ENCODE data around the gene TGFBR1.

The TGFBR1 gene

DNA sequence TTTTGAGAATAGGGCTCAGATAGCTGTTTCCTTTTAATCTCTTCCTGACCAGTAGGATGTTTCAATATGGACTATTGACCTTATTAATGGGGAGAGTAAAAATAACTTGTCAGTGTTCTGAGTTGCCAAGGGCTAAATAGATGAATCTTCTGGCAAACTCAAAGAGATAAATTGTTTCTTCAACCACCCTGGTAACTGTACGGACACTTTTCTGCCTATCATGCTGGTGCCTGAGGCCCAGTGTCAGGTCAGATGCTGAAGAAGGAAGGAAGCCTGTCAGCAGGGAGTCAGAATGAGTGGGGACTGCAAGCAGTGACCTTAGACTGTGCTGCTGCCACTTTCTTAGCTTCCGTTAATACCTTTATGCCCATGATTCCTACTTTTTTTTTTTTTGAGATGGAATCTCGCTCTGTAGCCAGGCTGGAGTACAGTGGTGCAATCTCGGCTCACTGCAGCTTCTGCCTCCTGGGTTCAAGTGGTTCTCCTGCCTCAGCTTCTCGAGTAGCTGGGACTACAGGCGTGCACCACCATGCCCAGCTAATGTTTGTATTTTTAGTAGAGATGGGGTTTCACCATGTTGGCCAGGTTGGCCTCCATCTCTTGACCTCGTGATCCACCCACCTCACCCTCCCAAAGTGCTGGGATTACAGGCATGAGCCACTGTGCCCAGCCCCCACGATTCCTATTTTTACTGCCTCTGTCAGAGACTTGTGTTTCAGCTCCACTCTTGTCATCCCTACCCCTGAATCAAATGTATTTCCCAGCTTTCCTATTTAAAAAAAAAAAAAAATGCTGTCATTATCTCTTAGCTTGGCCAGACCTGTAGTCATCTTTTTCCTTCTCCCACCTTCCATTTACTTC, 33.7 kb downstream of the TGFBR1 start:
- DNase-seq, result no peak

DNA sequence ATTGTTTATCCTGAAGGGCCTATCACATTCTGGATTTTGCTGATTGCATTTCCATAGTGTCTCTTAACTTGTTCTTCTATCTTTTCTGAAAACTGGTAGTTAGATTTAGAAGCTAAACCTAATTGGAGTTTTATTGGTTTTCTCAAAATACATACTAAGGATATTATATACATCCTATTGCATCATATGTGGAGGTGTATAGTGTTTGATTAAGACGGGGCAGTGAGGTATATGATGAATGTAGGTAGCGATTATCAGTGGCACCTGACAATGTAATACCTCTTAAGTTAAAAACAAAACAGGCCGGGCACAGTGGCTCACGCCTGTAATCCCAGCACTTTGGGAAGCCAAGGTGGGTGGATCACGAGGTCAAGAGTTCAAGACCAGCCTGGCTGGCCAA, 35.0 kb downstream of the TGFBR1 start:
- DNase-seq, result no peak

DNA sequence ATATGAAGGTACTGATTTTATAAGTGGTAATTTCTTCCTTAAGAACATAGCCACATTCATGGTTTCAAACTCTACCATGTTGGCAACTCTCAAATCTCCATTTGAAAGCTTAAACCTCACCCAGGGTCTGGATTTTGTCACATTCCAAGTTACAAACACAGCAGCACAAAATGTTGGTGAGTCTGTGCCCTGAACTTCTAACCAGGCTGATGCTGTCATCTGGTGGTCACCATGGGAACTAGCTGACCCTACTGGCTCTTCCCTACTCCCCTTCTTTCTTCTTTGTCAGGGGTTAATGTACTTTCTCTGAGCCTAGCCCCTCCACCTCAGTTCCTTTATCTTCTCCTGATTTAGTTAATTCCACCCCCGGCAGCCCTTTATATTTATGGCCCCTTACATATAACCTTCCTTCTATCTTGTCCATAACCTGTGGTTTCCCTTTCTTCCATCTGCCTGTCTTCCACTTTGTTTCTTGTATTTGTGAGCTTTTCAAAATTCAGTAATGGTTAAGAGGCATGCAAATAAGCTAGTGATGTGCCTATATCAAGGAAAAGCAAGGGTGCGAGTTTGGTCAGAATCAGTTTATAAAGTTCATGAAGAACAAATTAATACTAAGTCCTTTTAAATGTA, 35.9 kb downstream of the TGFBR1 start:
- DNase-seq, result peak; percentile 64

DNA sequence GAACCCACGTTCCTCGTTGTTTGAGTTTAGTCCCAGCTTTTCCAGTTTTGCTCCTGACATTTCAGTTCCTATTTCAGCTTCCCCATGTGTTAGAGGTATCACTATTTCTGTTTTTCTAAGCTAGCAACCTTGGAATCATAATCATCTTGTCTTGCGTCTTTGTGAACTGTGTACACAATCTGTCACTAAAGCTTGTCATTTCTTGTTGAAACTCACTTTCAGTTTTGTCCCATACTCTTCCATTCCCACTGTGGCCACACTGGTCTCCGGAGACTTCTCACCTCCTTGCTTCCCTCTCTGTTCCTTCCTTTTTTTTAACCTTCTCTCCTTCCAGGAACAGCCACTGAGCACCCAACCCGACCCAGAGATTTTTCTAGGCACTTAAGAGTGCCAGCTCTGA, 36.9 kb downstream of the TGFBR1 start:
- no peak for DNase-seq

DNA sequence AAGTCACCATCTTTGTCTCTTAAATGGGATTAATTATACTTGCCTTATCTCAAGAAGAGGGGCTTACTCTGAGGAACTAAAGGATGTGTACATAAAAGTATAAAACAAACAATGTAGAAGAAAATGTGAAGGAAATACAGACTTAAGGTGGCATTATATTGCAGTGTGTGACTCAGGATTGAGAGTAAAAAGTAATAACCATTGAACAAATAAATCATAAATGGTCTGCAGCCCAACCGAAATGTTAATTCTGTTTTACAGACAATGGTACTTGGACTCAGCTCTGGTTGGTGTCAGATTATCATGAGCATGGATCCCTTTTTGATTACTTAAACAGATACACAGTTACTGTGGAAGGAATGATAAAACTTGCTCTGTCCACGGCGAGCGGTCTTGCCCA, 37.4 kb downstream of the TGFBR1 start:
- no peak for DNase-seq

DNA sequence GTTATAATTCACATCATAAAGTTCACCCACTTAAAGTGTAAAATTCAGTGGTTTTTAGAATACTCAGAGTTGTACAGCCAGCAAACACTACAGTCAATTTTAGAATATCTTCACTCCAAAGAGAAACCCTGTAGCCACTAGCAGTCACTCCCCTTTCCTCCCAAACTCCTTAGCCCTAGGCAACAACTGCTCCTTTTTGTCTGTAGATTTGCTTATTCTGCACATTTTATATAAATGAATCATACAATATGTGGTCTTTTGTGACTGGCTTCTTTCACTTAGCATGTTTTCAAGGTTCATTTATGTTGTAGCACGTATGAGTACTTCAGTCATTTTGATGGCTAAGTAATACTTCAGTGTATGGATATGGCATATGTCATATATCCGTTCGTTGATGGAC, 38.7 kb downstream of the TGFBR1 start:
- DNase-seq, result no peak

DNA sequence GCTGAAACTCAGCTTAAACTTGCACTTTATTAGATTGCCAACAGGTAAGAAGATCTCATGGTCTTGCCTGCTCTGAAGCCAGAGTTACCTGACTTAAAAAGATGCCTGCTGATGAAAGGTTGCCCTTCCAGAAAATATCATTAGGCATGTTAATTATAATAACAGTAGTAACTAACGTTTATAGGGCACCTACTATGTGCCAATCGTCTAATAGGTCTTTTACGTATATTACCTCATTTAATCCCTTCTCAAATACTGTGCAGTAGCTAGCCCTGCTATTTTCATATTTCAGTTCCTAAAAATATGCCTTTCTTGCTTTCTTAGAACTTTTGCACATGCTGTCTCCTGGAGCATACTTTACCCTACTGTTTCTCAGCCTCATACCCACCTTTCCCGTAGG, 40.1 kb downstream of the TGFBR1 start:
- DNase-seq, result no peak

DNA sequence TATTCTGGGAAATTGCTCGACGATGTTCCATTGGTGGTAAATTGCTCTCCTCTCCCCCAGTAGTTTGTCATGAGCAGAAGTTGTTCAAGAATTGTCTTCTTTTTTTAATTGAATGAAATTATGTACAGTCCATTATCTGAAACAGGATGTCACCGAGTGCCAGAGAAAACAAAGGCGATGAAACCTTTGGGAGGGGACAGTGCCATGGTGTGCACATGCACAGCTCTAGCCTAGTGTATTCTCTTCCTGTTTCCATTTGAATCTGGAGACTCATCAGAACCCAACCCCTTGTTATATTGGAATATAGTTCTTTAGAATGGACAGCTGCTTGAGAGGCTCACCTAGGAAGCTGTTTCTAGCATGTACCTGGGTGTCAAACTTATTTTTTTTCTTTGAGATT, 41.7 kb downstream of the TGFBR1 start:
- DNase-seq, result no peak

DNA sequence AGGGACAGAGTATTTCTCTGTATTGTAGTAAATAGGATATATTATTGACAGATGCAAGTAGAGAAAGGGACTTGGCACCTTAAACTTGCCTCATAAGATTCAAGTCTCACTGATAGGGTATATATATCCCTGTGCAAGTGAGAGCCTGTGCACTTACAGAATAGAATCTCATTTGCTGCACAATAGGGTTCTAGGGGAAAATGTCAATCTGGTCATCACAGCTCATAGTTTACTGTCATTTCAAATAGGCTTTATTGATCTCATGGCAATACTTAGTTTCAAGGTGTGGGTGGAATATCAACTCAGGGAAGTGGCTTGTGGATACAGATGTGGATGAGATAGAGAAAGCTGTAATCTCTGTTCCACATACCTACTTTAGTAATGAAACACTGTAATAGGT, 42.3 kb downstream of the TGFBR1 start:
- no peak for DNase-seq

DNA sequence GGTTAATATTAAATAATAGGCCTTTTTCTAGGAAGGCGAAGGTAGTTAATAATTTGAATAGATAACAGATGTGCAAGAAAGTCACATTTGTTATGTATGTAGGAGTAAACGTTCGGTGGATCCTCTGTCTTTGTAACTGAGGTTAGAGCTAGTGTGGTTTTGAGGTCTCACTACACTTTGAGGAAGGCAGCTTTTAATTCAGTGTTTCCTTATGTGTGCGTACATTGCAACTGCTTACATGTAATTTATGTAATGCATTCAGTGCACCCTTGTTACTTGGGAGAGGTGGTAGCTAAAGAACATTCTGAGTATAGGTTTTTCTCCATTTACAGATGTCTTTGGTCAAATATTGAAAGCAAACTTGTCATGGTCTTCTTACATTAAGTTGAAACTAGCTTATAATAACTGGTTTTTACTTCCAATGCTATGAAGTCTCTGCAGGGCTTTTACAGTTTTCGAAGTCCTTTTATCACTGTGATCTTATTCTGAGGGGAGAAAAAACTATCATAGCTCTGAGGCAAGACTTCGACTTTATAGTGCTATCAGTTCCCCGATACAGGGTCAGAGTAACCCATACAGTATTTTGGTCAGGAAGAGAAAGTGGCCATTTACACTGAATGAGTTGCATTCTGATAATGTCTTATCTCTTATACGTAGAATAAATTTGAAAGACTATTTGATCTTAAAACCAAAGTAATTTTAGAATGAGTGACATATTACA, 45.7 kb downstream of the TGFBR1 start:
- DNase-seq, result peak; percentile 24

DNA sequence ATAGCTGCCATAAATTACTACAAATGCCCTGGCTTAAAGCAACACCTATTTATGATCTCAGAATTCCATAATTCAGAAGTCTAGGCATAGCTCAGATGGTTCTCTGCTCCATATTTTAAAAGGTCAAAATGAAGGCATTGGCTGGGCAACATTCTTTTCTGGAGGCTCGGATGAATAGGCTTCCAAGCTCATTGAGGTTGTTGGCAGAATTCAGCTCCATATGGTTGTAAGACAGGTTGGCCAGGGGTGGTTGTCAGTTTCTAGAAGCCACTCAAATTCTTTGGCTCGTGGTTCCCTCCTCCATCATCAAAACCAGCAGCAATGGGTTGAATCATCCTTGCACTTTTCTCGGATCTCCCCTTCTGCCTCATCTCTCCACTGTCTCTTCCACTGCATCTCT, 49.4 kb downstream of the TGFBR1 start:
- DNase-seq, result no peak

DNA sequence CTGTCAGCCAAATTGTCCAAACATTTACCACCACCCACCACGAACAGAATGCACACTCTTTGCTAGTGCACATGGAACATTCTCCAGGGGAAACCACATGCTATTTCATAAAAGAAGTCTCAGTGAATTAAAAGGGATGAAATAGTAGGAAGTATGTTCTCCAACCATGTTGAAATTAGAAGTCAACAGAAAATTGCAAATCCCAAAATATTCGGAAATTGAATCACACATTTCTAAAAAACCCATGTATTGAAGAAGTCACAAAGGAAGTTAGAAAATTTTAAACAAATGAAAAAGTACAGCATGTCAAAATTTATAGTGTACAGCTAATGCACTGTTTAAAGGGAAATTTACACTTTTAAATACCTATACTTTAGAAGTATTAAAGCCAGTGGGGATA, 50.8 kb downstream of the TGFBR1 start:
- no peak for DNase-seq

DNA sequence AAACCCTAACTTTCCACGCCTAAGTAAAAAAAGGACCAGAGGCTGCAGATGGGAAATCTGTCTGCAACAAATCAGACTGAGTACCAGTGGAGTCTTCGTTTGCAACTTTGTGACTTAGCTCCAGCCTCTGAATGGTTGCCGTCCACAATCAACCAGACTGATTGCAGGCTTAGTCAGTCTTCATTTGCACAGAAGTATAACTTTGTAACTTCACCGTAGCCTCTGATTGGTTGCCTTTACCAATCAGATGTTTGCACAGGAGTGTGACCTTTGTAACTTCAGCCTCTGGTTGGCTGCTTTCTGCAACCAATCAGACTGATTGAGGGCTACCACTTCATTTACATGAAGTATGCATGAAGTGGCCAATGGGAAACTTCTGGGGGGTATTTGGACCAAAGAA, 53.7 kb downstream of the TGFBR1 start:
- no peak for DNase-seq

DNA sequence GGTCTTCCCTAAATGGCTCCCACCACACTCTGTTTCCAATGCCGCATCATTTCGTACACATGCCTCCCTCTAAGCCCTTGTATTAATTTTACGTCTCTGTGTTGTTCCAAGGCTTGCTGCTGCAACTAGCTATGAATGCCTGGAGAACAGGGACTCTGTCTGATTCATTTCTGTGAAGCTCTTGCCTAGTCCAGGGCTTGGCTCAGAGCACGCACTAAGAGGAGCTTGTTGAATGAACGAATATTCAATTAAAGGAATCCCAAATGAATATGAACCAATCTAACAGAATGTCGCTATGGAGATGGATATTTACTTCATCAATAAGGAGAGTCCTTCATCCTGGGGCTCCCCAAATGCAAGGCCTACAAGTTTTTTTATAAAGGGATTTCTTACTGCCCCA, 55.3 kb downstream of the TGFBR1 start:
- DNase-seq, result no peak

DNA sequence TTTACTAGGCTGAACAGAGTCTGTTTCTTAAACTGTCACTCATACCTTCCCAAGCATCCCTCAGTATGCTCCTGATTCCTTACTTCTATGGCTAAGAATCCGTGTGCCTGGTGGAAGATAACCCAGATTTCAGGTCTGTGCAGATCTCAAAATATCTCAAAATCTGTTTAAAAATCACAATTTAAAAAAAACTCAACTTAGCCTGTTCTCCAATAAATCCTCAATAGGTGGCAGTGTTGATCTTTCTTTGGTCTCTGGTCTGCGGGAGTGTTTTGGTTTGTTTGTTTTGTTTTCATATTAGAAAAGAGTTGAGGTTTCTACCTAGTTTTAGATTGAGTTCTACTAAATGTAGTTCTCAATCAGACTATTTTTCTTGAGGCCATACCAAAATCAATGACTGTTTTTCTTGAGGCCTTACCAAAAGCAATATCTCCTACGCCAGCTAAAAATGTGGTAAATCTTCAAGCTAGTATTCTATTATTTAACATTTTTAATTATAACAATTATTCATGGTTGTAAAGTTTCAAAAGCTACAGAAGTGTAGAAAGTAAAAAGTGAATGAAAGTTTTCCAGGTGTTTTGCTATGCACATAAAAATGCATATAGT, 57.9 kb downstream of the TGFBR1 start:
- peak; percentile 48 for DNase-seq

DNA sequence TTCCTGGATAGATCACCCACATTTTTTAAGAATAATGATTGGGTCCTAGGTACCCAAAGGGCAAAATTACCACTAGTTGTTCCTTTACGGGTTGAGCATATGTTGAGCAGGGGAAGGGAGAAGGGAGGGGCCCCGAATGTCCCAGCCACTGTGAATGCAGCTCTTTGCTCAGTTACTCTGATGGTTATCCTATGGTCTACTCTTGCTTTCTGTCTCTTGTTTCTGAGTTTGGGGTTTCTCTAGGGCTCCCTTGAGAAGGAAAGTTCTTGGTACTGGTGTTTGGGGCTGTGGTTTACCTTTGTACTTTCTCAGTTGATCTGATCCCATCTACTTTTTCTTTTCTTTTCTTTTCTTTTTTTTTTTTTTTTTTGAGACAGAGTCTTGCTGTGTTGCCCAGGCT, 61.2 kb downstream of the TGFBR1 start:
- DNase-seq, result no peak

DNA sequence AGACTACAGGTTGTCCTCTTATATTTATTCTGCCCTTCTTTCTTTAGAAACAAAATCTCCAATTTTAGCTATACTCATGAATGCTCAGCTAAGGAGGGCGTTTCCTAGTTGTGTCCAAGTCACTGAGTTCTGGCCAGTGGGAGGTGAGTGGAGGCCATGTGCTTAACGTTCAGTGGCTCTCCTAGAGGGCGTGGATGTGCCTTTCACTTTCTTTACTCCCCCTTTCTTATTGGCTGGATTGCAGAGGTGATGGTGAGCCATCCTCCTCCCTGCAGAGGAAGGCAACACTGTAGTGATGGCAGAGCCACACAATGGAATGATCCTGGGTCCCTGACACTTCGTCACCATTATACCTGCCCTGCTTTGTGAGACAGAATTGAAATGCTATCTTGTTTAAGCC, 62.2 kb downstream of the TGFBR1 start:
- DNase-seq, result no peak

DNA sequence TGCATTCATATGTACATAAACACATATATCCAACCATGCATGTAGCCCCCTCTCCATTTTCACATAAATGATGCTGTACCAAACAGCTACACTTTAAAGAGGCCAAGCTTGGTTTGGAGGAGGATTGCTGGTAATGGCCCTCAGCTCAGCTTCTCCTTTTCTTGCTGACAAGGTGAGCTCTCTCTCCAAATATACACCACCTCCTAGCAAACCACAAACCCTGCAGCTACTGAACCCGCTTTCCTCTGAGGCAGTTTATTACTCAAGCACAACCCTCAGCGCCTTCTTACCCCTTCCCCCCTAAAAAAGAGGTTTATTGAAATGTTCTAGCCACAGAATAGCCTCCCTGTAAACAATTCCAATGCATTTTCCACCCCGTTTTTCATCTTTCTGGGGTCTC, 62.8 kb downstream of the TGFBR1 start:
- DNase-seq, result no peak

DNA sequence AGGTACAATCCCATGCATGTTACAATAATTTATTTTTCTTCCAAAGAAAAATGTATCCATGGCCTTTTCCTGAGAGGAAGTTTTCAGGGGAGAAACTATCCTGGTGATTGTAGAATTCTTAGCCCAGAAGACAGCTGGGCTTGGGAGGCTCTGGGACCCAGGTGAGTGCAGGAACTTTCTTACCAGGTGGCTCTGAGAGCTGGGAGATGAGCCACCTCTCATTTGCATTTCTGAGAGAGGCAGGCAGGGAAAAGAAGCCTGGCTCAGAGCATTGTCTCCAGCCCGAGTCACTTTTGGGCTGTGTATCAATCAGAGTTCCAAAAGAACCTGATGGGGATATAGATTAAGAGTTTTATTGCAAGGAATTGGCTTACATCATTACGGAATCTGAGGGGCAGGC, 64.2 kb downstream of the TGFBR1 start:
- no peak for DNase-seq

DNA sequence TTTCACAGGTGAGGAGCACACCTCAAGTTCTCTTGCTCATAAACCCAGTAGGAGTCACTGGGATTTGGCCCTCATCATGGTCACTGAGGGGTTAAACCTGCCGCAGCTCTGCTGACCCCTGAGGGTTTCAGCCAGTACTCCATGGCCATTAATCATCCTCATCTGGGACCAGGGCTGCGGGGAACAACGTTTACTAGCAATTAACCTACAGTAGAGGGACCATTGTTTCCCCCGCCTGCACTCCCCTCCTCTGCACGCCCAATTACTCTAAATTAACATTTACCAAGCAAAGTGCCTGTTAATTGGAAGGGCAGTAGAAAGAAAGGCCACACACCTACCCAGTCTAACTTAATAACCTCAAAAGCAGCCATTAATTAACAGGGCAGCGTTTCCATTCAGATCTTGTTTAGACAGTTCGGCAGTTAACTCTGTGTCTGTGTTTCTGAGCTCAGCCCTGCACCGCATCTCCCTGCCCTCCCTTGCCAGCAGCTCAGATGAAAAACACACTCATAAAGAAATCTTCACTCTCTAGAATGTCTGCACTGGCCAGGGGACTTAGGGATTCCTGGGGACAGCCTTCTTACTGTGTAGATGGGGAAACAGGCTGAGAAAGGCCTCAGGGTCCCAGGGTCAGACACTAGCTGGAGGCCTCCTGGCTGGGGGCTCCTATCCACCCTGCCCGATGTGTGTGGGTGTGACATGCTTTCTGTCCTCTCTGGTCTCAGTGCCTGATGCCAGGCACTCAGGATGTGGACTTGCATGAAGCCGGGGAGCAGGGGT, 65.3 kb downstream of the TGFBR1 start:
- DNase-seq, result no peak

DNA sequence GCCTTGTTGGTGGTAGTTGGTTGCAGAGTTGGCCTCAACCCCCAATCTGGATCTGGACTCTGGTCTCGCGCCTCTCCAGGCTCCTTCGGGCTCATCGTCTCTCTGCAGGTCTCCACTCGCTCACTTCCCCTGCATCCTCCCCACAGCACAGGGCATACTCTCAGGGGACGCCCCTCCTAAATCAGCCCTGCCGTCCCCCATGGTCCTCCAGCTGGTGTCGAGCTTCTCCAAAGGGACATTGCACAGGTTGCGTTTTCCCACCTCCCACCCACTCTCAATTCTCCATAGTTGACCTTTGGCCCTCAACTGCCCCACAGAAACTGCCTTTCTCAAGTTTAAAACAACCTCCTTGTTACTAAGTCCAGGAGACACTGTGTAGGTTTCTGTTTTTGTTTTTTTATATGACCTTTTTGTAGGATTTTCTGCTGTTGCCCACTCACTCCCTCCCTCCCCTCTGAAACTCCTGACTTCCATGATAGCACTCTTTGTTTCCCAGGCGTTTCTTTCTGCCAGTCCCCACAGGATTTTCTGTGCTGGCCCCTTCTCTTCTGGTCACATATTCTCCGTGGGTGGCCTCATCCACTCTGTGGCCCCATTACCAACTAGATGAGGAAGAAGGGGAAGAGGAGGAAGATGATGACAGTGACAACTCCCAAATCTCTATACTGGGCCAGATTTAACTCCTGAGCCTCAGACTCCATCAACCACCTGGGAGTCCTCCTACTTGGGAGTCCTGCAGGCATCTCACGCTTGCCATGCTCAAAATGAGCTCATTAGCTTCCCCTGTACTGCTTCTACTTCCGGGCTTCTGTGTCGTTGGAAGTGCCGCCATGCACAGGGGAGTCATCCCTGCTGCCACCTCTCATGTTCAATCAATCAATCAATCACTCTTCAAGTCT, 66.6 kb downstream of the TGFBR1 start:
- no peak for DNase-seq
